Stimulated activated CD4-positive, alpha-beta T cell treated with anti-CD3 and anti-CD28 coated beads, Interleukin-4, amount 100 ng/mL, for 24 hours (primary cell): ENCODE results near the gene SORCS1.
"Not testable (repeated sequence)": the region's sequence is repeated elsewhere in the genome, so short reads cannot be mapped to it uniquely, and the experiment has no call there.

ENCODE experiments used
- DNase-seq: peaks from one replicate; pipeline ENCODE4 v3.0.0-alpha.2; 2020

Gene SORCS1

DNA sequence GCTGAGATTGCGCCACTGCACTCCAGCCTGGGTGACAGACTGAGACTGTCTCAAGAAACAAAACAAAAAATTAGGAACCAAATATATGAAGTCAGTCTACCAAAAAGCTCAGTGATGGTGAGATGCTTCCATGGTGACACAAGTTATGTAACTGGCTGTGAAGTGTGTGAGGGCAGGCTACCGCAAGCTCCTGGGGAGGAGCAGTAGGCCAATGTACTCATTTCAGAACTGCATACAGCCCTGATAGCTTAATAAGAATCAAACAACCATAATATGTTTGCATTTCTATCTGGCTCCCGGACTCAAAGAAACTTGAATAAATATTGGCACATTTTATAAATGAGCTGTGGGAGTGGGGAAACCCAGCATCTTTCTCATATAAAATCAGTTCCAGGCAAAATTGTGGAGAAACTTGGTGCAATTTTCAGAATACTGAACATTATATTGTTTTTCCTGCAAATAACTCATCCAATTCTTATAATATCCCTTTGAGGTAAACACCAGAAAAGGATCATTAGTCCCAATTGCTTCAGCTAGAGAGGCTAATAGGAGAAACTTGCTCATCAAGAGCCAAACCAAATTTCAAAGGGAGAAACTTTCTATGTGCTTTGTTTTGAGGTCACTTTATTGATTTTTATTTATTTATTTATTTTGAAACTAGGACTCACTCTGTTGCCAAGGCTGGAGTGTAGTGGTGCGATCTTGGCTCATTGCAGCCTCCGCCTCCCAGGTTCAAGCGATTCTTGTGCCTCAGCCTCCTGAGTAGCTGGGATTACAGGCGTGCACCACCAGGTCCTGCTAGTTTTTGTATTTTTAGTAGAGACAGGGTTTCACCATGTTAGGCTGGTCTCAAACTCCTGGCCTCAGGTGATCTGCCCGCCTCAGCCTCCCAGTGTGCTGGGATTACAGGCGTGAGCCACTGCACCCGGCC is 127.0 kb downstream of the SORCS1 start:
- DNase-seq: no peak

DNA sequence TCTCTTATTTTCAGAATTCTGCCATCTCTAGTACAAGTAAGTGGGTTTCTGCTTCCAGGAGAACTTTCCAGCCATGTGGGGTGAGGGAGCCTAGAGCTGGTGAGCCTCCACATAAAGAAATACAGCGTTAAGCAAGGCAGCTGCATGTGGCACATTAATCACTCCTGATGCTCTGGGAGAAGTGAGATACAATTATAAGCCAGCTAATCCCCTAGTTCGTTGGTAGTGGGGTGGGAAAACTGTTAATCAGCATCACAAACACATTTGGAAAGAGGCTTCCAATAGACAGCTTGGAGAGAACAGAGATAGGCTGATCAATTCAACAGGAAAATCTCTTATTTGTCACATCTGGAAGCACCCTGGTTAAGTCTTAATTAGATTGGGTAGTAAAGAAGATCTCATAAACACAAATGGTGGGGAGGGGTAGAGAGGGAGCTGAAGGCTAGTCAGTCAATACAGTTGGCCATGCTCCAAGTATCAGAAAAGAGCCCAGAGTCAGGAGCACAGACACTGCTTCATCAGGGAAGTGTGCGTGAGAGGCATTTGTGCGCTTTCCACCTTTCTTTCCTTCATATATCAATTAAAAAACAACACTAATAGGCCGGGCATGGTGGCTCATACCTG is 130.6 kb downstream of the SORCS1 start:
- DNase-seq: no peak

DNA sequence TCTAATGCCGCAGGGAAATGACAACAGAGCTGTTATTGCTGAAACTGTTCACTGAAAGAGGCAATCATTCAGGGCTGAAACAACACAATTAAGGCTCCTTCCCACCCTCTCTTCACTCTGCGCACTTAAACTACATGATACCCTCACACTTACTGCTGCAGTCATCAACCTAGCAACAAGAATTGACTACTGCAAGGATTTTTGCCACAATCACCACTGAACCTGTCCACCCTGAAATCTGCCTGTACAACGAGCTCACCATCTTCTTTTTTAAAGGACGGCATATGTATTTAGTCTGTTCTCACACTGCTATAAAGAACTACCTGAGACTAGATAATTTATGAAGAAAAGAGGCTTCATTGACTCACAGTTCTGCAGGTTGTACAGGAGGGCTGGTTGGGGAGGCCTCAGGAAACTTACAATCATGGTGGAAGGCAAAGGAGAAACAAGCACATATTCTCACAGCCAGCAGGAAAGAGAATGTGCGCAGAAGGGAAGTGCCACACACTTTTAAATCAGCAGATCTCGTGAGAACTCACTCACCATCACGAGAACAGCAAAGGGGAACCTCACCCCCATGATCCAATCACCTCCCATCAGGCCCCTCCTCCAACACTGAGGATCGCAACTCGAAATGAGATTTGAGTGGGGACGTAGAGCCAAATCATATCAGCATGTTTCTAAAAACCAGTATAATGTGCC is 131.7 kb downstream of the SORCS1 start:
- no peak for DNase-seq

DNA sequence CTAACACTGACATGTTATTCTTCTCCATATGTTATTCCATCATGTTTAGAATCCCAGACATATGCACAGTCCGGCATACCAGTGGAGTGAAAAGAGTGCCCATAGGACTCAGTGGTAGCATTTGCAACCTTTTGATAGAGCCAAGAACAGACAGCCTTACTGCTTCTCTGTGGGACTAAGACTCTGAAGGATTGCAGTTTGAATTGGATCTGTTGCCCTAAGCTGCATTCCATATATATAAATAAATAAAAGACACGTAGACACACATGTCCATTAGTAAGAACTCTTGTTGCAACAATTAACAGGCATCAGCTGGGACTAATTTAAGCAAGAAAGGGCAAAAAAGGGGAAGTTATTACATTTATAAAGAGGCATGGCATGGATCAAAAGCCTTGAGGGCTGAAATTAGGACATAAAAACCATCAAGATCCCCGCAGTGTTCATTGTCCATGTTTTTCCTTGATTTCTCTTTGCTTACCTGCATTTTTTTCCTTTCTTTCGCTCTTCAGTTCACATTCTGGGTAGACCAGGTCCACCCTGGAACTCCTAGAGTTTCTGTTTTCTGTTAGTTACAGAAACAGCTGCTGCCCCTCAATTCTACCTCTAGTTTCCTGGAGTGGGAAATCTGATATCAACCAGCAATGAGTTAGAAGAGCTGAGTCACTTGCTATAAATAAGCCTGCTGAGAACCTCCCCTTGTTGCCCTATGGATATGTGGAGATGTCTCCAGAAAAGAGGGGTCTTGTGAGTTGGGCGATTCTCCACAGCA is 132.4 kb downstream of the SORCS1 start:
- DNase-seq: no peak

DNA sequence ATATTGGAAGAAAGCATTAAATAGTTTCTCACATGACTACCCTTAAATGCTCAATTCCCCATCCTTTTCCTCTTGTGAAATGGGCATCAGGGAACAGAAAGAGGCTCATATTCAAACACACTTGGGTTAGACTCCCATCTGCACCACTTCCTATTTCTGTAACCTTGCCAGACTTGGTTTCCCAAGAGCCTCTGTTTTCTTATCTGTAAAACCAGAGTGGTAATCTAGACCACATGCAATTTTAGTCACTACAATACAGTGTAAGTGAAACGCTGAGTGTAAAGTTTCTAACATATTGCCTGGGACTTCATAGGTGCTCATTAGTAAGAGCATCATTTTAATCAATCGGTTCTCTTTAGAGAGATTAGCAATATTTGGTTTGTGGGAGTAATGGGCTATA is 136.3 kb downstream of the SORCS1 start:
- DNase-seq: no peak

DNA sequence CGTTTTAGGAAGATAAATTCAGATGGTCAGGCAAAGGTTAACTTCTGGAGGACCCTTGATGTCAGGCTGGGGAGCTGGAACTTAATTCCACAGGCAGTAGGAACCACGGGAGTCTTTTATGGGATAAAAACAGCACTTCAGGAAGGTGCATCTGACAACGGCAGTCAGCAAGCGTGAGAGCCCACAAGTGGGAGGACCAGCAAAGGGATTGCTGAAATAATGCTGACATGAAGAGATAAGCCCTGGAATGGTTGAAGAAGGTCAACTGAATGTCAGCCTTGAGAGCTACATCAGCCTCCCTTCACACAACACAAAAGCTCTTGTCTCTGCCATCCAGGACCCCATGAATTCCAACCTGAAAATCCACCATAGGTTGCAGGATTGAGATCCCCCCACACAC is 138.8 kb downstream of the SORCS1 start:
- no peak for DNase-seq

DNA sequence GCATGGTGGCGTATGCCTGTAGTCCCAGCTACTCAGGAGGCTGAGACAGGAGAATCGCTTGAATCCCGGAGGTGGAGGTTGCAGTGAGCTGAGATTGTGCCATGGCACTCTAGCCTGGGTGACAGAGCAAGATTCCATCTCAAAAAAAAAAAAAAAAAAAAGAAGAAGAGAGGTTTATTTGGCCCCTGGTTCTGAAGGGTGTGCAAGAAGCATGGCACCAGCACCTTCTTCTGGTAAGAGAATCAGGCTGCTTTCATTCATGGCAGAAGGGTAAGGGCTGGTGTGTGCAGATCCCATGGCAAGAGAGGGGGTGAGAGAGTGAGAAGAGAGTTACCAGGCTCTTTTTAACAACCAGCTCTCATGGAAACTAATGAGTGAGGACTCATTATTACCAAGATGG is 140.5 kb downstream of the SORCS1 start:
- DNase-seq: not testable (repeated sequence)

DNA sequence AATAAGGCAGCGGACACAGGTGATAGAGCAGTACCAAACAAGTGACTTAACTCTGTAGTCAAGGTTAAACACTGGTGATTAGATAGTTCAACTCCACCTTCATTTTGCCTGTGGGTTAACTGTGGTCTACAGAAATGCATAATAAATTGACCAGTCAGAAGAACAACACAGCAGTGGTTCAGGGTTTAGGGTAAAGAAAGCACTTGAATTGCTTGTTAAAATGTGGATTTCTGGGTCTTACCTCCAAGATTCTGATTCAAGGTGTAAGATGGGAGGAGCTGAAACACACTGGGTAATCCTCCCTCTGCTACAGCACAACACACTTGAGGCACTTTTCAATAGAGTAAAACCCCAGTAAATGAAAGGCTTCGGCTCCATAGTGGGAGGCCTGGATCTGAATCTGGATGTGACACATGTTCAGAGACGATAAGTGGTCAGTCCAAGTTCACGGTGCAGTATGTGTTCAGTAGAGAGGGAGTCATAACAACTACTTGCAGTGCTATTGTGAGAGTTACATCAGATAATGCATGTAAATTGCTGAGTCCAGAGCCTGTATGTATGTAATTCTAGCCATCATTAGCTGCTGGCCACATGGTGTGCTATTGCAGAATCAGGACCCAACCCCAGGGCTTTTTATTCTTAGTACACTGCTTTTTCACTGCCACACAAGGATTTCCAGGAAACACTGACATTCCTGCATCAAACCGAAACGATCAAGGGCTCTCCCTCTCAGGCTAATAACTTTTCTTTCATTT is 141.7 kb downstream of the SORCS1 start:
- DNase-seq: no peak

DNA sequence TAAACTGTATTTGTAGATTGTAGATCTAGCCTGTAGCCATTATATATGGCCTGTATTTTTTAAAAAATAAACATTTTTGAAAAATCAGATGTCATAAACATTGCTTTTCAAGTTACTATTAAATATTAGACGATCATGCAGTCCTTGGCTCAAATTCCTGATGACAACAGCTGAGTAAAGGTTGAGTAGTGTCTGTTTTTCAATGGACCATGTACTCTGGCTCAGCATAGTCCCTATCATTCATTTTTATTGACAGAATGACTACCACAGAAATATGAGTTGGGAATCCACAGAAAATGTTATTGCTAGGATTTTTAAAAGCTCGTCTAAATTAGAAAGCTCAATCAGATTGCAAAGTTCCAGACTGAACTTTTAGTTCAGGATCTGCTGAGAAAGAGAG is 145.4 kb downstream of the SORCS1 start:
- DNase-seq: no peak

DNA sequence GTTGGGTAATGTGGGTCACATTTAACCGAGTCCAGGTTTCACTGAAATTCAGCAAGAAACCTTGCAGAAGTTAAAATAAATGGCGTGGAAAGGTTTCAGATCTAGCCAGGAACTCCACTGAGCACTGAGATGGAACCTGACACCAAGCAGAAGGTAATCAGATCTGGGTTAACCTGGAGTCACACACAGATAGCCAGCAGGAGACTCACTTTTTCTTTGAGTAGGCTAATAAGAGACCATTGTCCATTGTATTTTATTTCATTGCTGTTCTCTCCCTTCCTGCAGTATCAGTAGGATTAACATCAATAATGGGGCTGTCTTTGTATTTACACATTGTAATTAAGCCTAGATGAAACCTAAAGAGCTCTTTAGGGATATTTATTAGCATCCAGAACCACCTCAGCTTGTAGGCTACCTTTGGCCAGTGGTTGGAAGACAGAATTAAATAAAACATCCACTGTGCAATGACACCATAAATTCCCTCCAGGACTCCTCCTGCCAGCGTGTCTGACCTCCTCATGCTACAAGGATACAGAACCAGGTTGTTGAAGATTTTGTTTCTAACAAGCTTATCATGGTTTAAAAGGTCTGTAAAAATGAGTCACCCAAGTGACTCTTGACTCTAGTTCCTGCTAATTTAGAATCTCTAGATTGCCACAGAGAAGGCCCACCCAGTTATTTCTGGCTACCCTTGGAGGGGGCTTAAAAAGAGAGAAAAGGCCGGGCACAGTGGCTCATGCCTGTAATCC is 151.1 kb downstream of the SORCS1 start:
- DNase-seq: no peak

DNA sequence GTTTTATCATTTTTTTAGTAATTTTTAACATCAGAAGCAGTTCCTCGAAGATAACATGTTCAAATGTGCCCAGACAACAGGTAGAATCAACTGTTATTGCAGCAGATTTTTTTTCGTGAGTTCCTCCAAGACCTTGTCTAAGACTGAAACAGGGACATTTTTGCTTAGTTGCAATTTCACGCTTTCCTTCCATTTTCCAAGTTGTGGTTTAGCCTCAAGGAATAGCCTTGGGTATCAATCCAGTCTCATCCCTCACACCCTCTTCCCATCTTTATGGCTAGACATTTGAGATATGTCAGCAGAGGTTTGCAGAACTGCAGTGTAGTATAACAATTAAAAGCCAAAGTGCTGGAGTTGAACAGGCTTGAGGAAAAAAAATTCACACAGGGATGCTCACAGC is 152.5 kb downstream of the SORCS1 start:
- DNase-seq: no peak

DNA sequence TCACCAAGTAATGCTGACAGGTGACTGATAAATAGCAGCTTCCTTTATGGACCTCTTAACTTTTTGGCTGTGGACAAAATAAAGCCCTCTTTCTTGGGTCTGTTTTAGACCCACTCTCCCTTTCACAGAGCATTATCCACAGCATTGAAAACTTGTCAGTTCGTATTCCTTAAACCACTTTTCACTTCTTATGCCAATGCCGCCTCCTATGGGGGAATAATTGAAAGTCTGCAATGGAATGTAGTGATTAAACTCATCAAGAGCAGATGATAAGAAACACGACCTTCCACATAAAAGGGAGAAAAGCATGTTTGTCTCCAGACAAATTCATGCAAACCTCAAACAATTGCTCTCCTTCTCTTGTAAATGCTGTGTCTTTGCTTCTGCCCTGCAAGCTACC is 153.4 kb downstream of the SORCS1 start:
- no peak for DNase-seq

DNA sequence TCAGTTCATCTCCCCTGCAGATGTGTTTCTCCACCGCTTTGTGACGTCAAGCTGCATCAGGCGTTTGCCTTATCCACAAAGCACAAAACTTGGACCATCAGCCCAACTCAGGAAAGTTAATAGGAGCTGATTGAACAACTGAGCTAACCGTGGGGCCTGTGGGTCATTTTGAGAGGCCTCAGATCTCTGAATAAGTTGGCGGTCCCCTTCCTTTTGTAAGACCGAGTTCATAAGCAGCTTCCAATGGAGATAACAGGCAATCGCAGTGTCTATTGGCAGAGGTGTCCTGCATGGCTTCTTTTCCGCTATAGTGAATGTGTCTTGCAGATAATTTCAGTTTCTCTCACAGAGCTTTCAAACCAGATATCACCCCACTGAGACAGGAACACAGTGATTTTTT is 154.0 kb downstream of the SORCS1 start:
- no peak for DNase-seq

DNA sequence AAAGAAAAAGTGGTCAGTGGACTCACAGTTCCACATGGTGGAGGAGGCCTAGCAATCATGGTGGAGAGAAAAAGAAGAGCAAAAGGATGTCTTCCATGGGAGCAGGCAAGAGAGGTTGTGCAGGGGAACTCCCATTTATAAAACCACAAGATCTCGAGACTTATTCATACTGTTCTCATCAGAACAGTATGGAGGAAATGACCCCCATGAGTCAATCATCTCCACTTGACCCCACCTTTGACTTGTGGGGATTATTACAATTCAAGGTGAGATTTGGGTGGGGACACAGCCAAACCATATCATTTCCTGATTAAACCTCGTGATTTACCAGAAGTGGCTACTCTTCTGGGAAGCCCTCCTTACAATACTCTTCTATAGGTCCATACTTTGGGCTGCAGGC is 160.1 kb downstream of the SORCS1 start:
- no peak for DNase-seq

DNA sequence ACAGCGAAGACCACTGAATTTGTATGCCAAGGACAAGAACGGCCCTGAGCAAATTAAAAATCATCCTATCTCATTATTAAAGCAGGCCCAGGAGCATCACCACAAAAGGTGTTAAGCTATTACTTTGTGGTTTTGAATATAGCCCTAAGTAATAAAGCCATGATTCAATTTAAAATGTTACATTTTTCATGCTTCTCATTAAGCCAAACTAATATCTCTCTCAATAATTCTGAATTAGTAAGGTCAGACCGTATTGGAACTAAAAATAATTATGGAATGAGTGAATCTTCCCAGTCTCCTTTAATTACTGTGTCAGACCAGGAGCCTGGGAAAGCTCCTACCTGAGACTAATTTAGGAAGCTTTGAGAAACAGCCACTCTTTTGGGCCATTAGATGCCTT is 162.4 kb downstream of the SORCS1 start:
- DNase-seq: no peak

DNA sequence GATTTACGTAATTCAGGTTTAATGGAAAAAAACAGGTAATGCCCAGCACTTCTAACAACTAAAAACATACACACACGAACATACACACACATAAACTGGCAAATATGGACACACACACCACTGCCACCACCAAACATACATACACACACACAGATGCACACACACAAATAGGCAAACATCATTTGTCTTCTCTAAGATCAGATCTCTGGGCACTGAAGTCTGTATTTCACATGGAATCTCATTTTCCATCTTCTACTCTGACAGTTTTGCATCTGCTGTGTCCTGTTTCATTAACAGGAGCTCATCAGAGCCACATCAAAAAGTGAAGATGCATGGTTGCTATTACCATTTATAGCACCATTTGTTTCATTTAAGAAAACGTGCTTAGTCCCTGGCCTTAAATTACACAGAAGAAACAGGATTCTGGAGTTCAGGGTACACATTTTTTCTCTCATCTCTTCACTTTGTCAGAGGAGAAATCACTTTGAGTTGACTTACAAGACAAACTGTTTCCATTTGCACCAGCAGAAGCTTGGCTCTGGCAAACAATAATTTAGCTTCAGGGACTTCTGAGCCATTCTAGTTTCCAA is 165.3 kb downstream of the SORCS1 start:
- DNase-seq: no peak

DNA sequence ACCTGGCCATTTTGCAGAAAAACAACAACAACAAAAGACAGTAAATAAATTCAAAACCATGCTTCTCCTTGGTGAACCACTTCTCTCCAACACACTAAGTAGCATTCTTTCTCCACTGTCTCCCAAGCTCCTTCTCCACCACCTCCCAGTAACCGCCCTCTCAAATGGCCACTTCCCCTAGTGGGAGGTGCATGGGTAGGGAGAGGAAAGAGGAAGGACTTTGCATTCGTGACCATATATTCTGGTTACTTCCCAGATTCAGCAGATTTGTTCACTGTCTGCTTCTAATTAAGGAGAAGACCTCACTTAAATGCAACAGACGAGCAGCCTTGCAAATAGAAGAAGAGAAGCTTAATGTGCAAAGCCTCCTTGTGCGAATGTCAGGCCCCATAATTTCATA is 166.8 kb downstream of the SORCS1 start:
- DNase-seq: no peak

DNA sequence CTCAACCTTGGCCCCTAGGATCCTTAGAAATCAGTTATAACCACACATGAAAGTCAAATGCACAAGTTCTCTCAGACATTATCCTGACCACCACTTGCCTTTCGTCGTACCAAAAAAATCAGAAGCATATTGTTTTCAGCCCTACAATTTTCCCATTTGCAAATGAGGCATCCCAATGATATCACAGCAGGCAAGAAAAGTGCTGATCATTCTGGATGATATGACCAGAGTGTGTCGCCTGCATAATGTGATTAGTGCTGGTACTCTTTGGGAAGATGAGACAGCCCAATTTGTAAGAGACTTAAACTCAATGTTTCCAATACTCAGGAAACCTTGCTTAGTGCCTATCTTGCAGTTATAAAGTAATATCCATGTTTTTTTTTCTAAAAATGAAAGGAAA is 168.0 kb downstream of the SORCS1 start:
- DNase-seq: no peak

DNA sequence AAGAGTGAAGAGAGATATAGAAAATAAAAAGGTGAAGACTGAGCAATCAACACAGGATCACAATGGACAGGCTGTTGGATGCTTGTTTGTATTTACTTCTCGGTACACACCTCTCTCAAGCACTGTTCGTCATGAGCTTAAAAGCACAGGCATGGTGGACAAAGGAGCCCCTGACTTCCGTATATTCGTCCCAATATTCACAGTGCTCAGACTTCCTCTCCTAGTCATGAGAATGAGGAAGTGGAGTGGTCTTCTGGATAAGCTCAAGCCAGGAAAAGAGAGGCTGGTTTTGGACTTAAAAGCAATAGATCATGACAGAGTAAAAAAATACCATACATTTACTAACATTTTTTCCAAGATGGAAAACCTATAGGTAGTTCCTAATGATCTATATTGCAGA is 172.5 kb downstream of the SORCS1 start:
- DNase-seq: no peak

DNA sequence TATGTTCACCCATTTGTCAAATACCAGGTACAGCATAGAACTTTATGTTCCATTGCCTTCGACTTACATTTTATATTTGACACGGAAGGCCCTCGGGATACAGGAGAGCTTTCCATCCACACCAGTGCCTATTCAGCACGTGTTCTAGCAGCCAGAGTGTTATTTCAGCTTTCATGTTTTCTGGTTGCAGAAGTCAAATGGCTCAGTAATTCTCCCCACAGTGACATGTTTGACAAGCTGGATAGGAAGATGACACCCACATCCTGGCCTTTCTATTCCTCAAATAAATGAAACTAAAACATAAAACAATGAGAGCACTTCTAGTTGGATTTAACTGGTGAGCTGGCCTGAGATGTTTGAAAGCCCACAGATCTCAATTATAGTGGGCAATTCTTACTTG is 173.4 kb downstream of the SORCS1 start:
- DNase-seq: no peak

DNA sequence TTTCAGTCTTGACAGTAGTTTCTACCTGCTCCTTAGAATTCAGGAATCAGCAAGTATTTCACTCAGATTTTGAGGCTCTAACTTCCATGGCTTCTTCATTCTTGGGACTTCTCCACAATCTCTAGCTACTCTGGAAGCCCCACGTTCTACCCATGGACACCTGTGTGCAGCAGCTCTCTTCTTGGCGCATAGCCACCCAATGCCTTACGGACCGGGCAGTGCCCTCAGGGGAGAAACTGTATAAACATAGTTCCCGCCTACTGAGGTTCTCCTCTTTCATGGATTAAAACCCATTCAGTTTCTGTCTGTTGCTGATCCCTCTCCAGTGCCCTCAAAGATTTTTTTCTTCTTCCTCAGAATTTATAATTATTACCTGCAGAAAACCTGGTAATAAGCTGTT is 177.1 kb downstream of the SORCS1 start:
- no peak for DNase-seq
